Measurements from ENCODE around the gene PDCD6IP.
"Not testable (repeated sequence)": the region's sequence is repeated elsewhere in the genome, so short reads cannot be mapped to it uniquely, and the experiment has no call there.

GRCh38 chr3:33855407-33855806 is 57.0 kb downstream of the PDCD6IP start:
- not testable (repeated sequence) for TF ChIP-seq CTCF (conservative IDR thresholded peaks at IDR 0.05); ZFX (IDR thresholded peaks at IDR 0.05)
